Measurements from ENCODE around the gene ZNF740. TPM values are rescaled to one million over a fixed set of nuclear protein-coding genes. Genes with fewer than 3 reads are reported as not detected.

Gene ZNF740
- total RNA-seq = 11.6 and 17.2 TPM in 2 replicates

DNA sequence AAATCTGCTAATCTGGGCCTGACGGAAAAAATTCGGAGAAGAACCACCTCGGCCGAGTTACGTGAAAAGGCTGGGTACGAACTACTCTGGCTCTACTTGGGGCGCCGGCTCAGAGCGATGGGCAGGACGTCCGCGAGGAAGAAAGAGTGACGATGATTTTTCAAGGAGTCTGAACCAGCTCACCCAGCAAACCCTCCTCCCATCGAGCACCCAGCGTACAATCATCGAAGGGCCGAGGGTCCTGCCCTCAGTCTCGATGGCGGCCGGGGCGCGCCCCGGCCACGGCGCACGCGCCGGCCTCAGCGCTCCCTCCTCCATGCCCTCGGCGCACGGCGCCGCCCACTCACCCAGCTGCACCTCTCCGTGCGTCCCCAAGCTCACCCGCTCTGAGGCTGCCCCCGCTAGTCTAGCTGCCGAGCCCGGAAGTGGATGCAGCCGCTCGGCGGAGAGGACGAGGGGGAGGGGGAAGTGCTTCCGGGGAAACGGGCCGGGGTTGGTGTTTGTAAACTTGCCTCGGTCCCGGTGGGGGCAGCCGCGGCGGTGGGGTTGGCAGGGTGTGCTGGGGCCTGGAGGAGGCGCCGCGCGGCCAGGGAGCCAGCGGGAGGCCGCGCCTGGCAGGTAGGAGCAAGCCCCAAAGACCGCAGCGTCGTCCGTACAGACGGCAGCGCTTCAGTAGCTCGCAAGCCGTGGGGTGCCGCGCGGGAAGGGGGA, at the start of gene ZNF740, which contains the start of gene CSAD:
Gene ZNF740 (plus strand): TSS at position 503 of the 711 bp plus-strand sequence. CDS start 1,262 bp downstream, outside the sequence.
Gene CSAD (minus strand): TSS at position 706 of the 711 bp plus-strand sequence. CDS start 7,455 bp downstream, outside the sequence.

GRCh38 chr12:53207042-53207441, 26.5 kb downstream of the ZNF740 start, which contains the start of gene ITGB7:
ITGB7 (minus strand) TSS chr12:53207251; CDS start chr12:53200443, 6,808 bp downstream.

DNA sequence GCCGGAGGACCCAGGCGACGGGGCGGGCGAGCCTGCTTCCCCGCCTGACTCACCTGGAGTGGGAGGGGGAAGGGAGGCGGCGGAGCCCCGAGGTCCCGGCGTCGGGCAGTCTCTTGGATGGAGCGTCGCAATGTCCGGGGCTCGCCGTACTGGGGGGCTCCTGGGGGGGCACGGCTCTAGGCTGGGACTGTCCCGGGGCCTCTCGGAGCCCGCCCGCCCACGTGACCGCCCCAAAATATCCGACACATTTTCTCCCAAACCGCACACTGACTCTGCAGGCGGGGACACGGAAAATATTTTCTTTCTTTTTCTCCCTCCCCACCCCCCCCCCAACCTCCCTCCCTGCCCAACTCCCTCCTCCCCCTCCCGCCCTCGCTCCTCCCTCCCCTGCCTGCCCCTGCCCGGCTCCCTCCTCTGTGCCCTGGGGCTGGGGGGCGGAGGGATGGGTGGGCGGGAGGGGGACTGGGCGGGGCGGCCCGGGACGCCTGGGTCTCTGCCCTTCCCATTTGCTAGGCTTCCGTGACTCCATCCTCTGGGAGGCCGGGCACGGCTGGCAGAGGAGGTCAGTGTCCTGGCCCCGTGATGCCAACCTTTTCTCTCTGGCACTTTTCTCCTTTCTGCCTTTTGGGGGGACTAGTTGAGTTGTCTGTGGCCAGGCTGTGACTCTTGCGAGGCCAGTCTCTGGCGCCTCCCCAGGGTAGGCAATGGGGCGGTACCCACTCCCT, 51.6 kb downstream of the ZNF740 start, which contains the start of gene RARG:
Gene RARG (minus strand): TSS at position 289 of the 725 bp plus-strand sequence. CDS start 4,664 bp downstream, outside the sequence.

Other genes with a start within 250 kb of the ZNF740 start
- 6.0 and 8.3 TPM in 2 replicates for gene KRT18, start 231.6 kb upstream of the ZNF740 start, total RNA-seq
- gene EIF4B, start 174.3 kb upstream of the ZNF740 start, total RNA-seq = 992 and 1,491 TPM in 2 replicates
- 62.3 and 128 TPM in 2 replicates for gene TNS2, start 130.7 kb upstream of the ZNF740 start, total RNA-seq
- 20.2 and 28.4 TPM in 2 replicates for gene SPRYD3, start 101.3 kb upstream of the ZNF740 start, total RNA-seq
- 1,261 and 1,775 TPM in 2 replicates for gene IGFBP6, start 83.1 kb upstream of the ZNF740 start, total RNA-seq
- gene SOAT2, start 77.2 kb upstream of the ZNF740 start, total RNA-seq = not detected in 2 replicates
- gene CSAD, start 203 bp downstream of the ZNF740 start, total RNA-seq = 11.7 and 12.2 TPM in 2 replicates
- gene ITGB7, start 26.5 kb downstream of the ZNF740 start, total RNA-seq = 0.44 and 1.2 TPM in 2 replicates
- 56.9 and 70.1 TPM in 2 replicates for gene RARG, start 51.5 kb downstream of the ZNF740 start, total RNA-seq
- gene ESPL1, start 87.6 kb downstream of the ZNF740 start, total RNA-seq = 3.1 and 14.1 TPM in 2 replicates
- 480 and 613 TPM in 2 replicates for gene PFDN5, start 114.8 kb downstream of the ZNF740 start, total RNA-seq
- 56.0 and 58.1 TPM in 2 replicates for gene MYG1, start 119.0 kb downstream of the ZNF740 start, total RNA-seq
- gene AAAS, start 140.9 kb downstream of the ZNF740 start, total RNA-seq = 48.0 and 54.5 TPM in 2 replicates
- not detected in 2 replicates for gene SP7, start 155.6 kb downstream of the ZNF740 start, total RNA-seq
- gene SP1, start 199.5 kb downstream of the ZNF740 start, total RNA-seq = 29.8 and 34.4 TPM in 2 replicates
- gene AMHR2, start 243.1 kb downstream of the ZNF740 start, total RNA-seq = not detected in 2 replicates

Data from smooth muscle cell of trachea (primary cell).